Measurements from ENCODE around the gene LRBA.

Gene LRBA

GRCh38 chr4:150890246-150890645 is 124.8 kb downstream of the LRBA start:
- Histone ChIP-seq H3K4me1 (ENCODE audit: control insufficient read depth in 2 of 2, insufficient read depth in 2 of 2, low read length in 2 of 2) (no peaks in the 10 kb centered on the region), H3K27ac (ENCODE audit: low read depth in 2 of 2, low read length in 2 of 2) (no peak overlapping the region), H3K27me3 (ENCODE audit: control insufficient read depth in 2 of 2, insufficient read depth in 2 of 2, low read length in 2 of 2) (no peaks in the 10 kb centered on the region), H3K4me3 (ENCODE audit: low read length in 2 of 2) (no peak overlapping the region), H3K9me3 (ENCODE audit: control insufficient read depth in 2 of 2, low read length in 2 of 2) (no peaks in the 10 kb centered on the region), H3K36me3 (ENCODE audit: control insufficient read depth in 2 of 2, insufficient read depth in 2 of 2, low read length in 2 of 2) (peaks cover 5 to 9% of the 10 kb centered on the region in 2 donors), H3K9ac (ENCODE audit: low read depth in 1 of 2, low read length in 2 of 2) (no peak overlapping the region)

- H3K9ac ChIP-seq (ENCODE audit: low read depth in 1 of 2, low read length in 2 of 2): no peak overlapping the region
- H3K4me1 ChIP-seq (ENCODE audit: control insufficient read depth in 2 of 2, insufficient read depth in 2 of 2, low read length in 2 of 2): no peaks in the 10 kb centered on the region
- H3K9me3 ChIP-seq (ENCODE audit: control insufficient read depth in 2 of 2, low read length in 2 of 2): no peaks in the 10 kb centered on the region
- H3K27ac ChIP-seq (ENCODE audit: low read depth in 2 of 2, low read length in 2 of 2): no peak overlapping the region
- H3K27me3 ChIP-seq (ENCODE audit: control insufficient read depth in 2 of 2, insufficient read depth in 2 of 2, low read length in 2 of 2): no peaks in the 10 kb centered on the region
- no peak overlapping the region for H3K4me3 ChIP-seq (ENCODE audit: low read length in 2 of 2)
- H3K36me3 ChIP-seq (ENCODE audit: control insufficient read depth in 2 of 2, insufficient read depth in 2 of 2, low read length in 2 of 2): peaks cover 5 to 9% of the 10 kb centered on the region in 2 donors
Observed at GRCh38 chr4:150889306-150889705, 125.8 kb downstream of the LRBA start.

GRCh38 chr4:150888625-150889024 is 126.5 kb downstream of the LRBA start:
- H3K4me1 ChIP-seq (ENCODE audit: control insufficient read depth in 2 of 2, insufficient read depth in 2 of 2, low read length in 2 of 2): no peaks in the 10 kb centered on the region
- H3K27me3 ChIP-seq (ENCODE audit: control insufficient read depth in 2 of 2, insufficient read depth in 2 of 2, low read length in 2 of 2): no peaks in the 10 kb centered on the region
- no peak overlapping the region for H3K27ac ChIP-seq (ENCODE audit: low read depth in 2 of 2, low read length in 2 of 2)

GRCh38 chr4:150888217-150888616 is 126.9 kb downstream of the LRBA start:
- no peaks in the 10 kb centered on the region for H3K4me1 ChIP-seq (ENCODE audit: control insufficient read depth in 2 of 2, insufficient read depth in 2 of 2, low read length in 2 of 2)
- H3K9me3 ChIP-seq (ENCODE audit: control insufficient read depth in 2 of 2, low read length in 2 of 2): no peaks in the 10 kb centered on the region
- H3K36me3 ChIP-seq (ENCODE audit: control insufficient read depth in 2 of 2, insufficient read depth in 2 of 2, low read length in 2 of 2): peaks cover 5% of the 10 kb centered on the region in 2 donors
- no peaks in the 10 kb centered on the region for H3K27me3 ChIP-seq (ENCODE audit: control insufficient read depth in 2 of 2, insufficient read depth in 2 of 2, low read length in 2 of 2)
- H3K4me3 ChIP-seq (ENCODE audit: low read length in 2 of 2): no peak overlapping the region
- no peak overlapping the region for H3K9ac ChIP-seq (ENCODE audit: low read depth in 1 of 2, low read length in 2 of 2)
- no peak overlapping the region for H3K27ac ChIP-seq (ENCODE audit: low read depth in 2 of 2, low read length in 2 of 2)

More at GRCh38 chr4:150888625-150889024, 126.5 kb downstream of the LRBA start:
- no peak overlapping the region for H3K9ac ChIP-seq (ENCODE audit: low read depth in 1 of 2, low read length in 2 of 2)
- H3K4me3 ChIP-seq (ENCODE audit: low read length in 2 of 2): no peak overlapping the region
- H3K9me3 ChIP-seq (ENCODE audit: control insufficient read depth in 2 of 2, low read length in 2 of 2): no peaks in the 10 kb centered on the region
- peaks cover 5 to 7% of the 10 kb centered on the region in 2 donors for H3K36me3 ChIP-seq (ENCODE audit: control insufficient read depth in 2 of 2, insufficient read depth in 2 of 2, low read length in 2 of 2)

GRCh38 chr4:150886597-150886996 is 128.5 kb downstream of the LRBA start:
- no peaks in the 10 kb centered on the region for H3K9me3 ChIP-seq (ENCODE audit: control insufficient read depth in 2 of 2, low read length in 2 of 2)
- no peak overlapping the region for H3K9ac ChIP-seq (ENCODE audit: low read depth in 1 of 2, low read length in 2 of 2)
- no peaks in the 10 kb centered on the region for H3K27me3 ChIP-seq (ENCODE audit: control insufficient read depth in 2 of 2, insufficient read depth in 2 of 2, low read length in 2 of 2)
- H3K27ac ChIP-seq (ENCODE audit: low read depth in 2 of 2, low read length in 2 of 2): no peak overlapping the region
- H3K4me3 ChIP-seq (ENCODE audit: low read length in 2 of 2): no peak overlapping the region
- no peaks in the 10 kb centered on the region for H3K4me1 ChIP-seq (ENCODE audit: control insufficient read depth in 2 of 2, insufficient read depth in 2 of 2, low read length in 2 of 2)
- no peaks in the 10 kb centered on the region for H3K36me3 ChIP-seq (ENCODE audit: control insufficient read depth in 2 of 2, insufficient read depth in 2 of 2, low read length in 2 of 2)

- H3K36me3 ChIP-seq (ENCODE audit: control insufficient read depth in 2 of 2, insufficient read depth in 2 of 2, low read length in 2 of 2): peaks cover 2 to 3% of the 10 kb centered on the region in 2 donors
Observed at GRCh38 chr4:150884625-150885024, 130.5 kb downstream of the LRBA start.

GRCh38 chr4:150875367-150875766 is 139.7 kb downstream of the LRBA start:
- no peaks in the 10 kb centered on the region for H3K4me1 ChIP-seq (ENCODE audit: control insufficient read depth in 2 of 2, insufficient read depth in 2 of 2, low read length in 2 of 2)
- H3K36me3 ChIP-seq (ENCODE audit: control insufficient read depth in 2 of 2, insufficient read depth in 2 of 2, low read length in 2 of 2): peaks cover 5 to 8% of the 10 kb centered on the region in 2 donors
- H3K27me3 ChIP-seq (ENCODE audit: control insufficient read depth in 2 of 2, insufficient read depth in 2 of 2, low read length in 2 of 2): no peaks in the 10 kb centered on the region
- no peak overlapping the region for H3K9ac ChIP-seq (ENCODE audit: low read depth in 1 of 2, low read length in 2 of 2)
- no peaks in the 10 kb centered on the region for H3K9me3 ChIP-seq (ENCODE audit: control insufficient read depth in 2 of 2, low read length in 2 of 2)
- H3K4me3 ChIP-seq (ENCODE audit: low read length in 2 of 2): no peak overlapping the region
- no peak overlapping the region for H3K27ac ChIP-seq (ENCODE audit: low read depth in 2 of 2, low read length in 2 of 2)

More at GRCh38 chr4:150884625-150885024, 130.5 kb downstream of the LRBA start:
- H3K27me3 ChIP-seq (ENCODE audit: control insufficient read depth in 2 of 2, insufficient read depth in 2 of 2, low read length in 2 of 2): no peaks in the 10 kb centered on the region
- H3K27ac ChIP-seq (ENCODE audit: low read depth in 2 of 2, low read length in 2 of 2): no peak overlapping the region
- no peaks in the 10 kb centered on the region for H3K9me3 ChIP-seq (ENCODE audit: control insufficient read depth in 2 of 2, low read length in 2 of 2)
- H3K4me3 ChIP-seq (ENCODE audit: low read length in 2 of 2): no peak overlapping the region
- no peaks in the 10 kb centered on the region for H3K4me1 ChIP-seq (ENCODE audit: control insufficient read depth in 2 of 2, insufficient read depth in 2 of 2, low read length in 2 of 2)
- H3K9ac ChIP-seq (ENCODE audit: low read depth in 1 of 2, low read length in 2 of 2): no peak overlapping the region

- H3K27ac ChIP-seq (ENCODE audit: low read depth in 2 of 2, low read length in 2 of 2): no peak overlapping the region
- peaks cover 4 to 12% of the 10 kb centered on the region in 2 donors for H3K36me3 ChIP-seq (ENCODE audit: control insufficient read depth in 2 of 2, insufficient read depth in 2 of 2, low read length in 2 of 2)
- H3K4me1 ChIP-seq (ENCODE audit: control insufficient read depth in 2 of 2, insufficient read depth in 2 of 2, low read length in 2 of 2): no peaks in the 10 kb centered on the region
- no peaks in the 10 kb centered on the region for H3K9me3 ChIP-seq (ENCODE audit: control insufficient read depth in 2 of 2, low read length in 2 of 2)
- H3K9ac ChIP-seq (ENCODE audit: low read depth in 1 of 2, low read length in 2 of 2): no peak overlapping the region
- H3K27me3 ChIP-seq (ENCODE audit: control insufficient read depth in 2 of 2, insufficient read depth in 2 of 2, low read length in 2 of 2): no peaks in the 10 kb centered on the region
- H3K4me3 ChIP-seq (ENCODE audit: low read length in 2 of 2): no peak overlapping the region
Observed at GRCh38 chr4:150874338-150875226, 140.5 kb downstream of the LRBA start.

- H3K4me1 ChIP-seq (ENCODE audit: control insufficient read depth in 2 of 2, insufficient read depth in 2 of 2, low read length in 2 of 2): no peaks in the 10 kb centered on the region
- H3K36me3 ChIP-seq (ENCODE audit: control insufficient read depth in 2 of 2, insufficient read depth in 2 of 2, low read length in 2 of 2): peaks cover 0 to 8% of the 10 kb centered on the region in 2 donors
Observed at GRCh38 chr4:150867148-150867547, 147.9 kb downstream of the LRBA start.

GRCh38 chr4:150863456-150863855 is 151.6 kb downstream of the LRBA start:
- Histone ChIP-seq H3K4me3 (ENCODE audit: low read length in 2 of 2) (no peak overlapping the region), H3K9ac (ENCODE audit: low read depth in 1 of 2, low read length in 2 of 2) (no peak overlapping the region), H3K27me3 (ENCODE audit: control insufficient read depth in 2 of 2, insufficient read depth in 2 of 2, low read length in 2 of 2) (no peaks in the 10 kb centered on the region), H3K36me3 (ENCODE audit: control insufficient read depth in 2 of 2, insufficient read depth in 2 of 2, low read length in 2 of 2) (no peaks in the 10 kb centered on the region), H3K27ac (ENCODE audit: low read depth in 2 of 2, low read length in 2 of 2) (no peak overlapping the region), H3K4me1 (ENCODE audit: control insufficient read depth in 2 of 2, insufficient read depth in 2 of 2, low read length in 2 of 2) (no peaks in the 10 kb centered on the region), H3K9me3 (ENCODE audit: control insufficient read depth in 2 of 2, low read length in 2 of 2) (no peaks in the 10 kb centered on the region)

More at GRCh38 chr4:150867148-150867547, 147.9 kb downstream of the LRBA start:
- Histone ChIP-seq H3K27me3 (ENCODE audit: control insufficient read depth in 2 of 2, insufficient read depth in 2 of 2, low read length in 2 of 2) (no peaks in the 10 kb centered on the region), H3K27ac (ENCODE audit: low read depth in 2 of 2, low read length in 2 of 2) (no peak overlapping the region), H3K9me3 (ENCODE audit: control insufficient read depth in 2 of 2, low read length in 2 of 2) (no peaks in the 10 kb centered on the region), H3K9ac (ENCODE audit: low read depth in 1 of 2, low read length in 2 of 2) (no peak overlapping the region), H3K4me3 (ENCODE audit: low read length in 2 of 2) (no peak overlapping the region)
